ENCODE results near the gene RGS17.

DNA sequence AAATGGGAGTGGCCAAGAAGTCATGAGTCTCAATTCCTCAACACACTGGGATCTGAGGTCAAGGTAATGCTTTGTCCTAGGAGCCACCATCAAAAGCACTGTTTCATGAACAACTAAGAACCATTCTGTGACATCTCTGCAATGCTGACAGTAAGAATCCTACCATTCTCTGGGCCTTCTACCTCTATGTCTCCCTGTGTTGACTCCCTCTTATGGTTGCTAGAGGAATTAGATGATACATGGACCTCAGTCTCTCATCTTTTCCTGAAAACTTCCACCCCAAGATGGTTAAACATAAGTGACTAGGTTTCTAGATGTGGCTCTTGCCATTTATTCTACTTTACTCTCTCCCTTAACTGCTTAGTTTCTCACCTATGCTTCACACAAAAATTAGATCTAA, 137.7 kb downstream of the RGS17 start:
- TF ChIP-seq, protein P1, sequence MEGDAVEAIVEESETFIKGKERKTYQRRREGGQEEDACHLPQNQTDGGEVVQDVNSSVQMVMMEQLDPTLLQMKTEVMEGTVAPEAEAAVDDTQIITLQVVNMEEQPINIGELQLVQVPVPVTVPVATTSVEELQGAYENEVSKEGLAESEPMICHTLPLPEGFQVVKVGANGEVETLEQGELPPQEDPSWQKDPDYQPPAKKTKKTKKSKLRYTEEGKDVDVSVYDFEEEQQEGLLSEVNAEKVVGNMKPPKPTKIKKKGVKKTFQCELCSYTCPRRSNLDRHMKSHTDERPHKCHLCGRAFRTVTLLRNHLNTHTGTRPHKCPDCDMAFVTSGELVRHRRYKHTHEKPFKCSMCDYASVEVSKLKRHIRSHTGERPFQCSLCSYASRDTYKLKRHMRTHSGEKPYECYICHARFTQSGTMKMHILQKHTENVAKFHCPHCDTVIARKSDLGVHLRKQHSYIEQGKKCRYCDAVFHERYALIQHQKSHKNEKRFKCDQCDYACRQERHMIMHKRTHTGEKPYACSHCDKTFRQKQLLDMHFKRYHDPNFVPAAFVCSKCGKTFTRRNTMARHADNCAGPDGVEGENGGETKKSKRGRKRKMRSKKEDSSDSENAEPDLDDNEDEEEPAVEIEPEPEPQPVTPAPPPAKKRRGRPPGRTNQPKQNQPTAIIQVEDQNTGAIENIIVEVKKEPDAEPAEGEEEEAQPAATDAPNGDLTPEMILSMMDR (IDR thresholded peaks at IDR 0.05), result no peak
- TF ChIP-seq POLR2A (IDR thresholded peaks at IDR 0.05; ENCODE audit: low read depth), result no peak

All from esophagus muscularis mucosa (tissue), 3 donors.